Upper lobe of left lung (tissue), 6 donors: Measurements from ENCODE around the gene LUZP4. TPM values are rescaled to one million over a fixed set of nuclear protein-coding genes. Genes with fewer than 3 reads are reported as not detected.
"Not testable (repeated sequence)": the region's sequence is repeated elsewhere in the genome, so short reads cannot be mapped to it uniquely, and the experiment has no call there.

ENCODE experiments used
- ATAC-seq, 2 donors: fragments of 200-7000 bp; cut with Tn5 transposase; one replicate each; pipeline ENCODE4 v1.9.1; 2022; ENCODE audit warnings: mild to moderate bottlenecking in 2 of 2, moderate library complexity in 2 of 2; ENCODE audit not compliant: low FRiP score in 2 of 2
- DNase-seq, 2 donors: peaks; one replicate each; pipeline ENCODE4 v3.0.0-alpha.2; 2019 to 2020
- H3K27ac ChIP-seq, 4 donors: fragments of 200-600 bp; sonication (generic); one replicate each; pipeline ENCODE4 v1.5.1; 2016 to 2019
- H3K27me3 ChIP-seq, 4 donors: fragments of 200-600 bp; sonication (generic); one replicate each; pipeline ENCODE4 v1.5.1; 2017 to 2019
- H3K36me3 ChIP-seq, 4 donors: fragments of 200-600 bp; sonication (generic); one replicate each; pipeline ENCODE4 v1.5.1; 2016 to 2019
- H3K4me1 ChIP-seq, 4 donors: fragments of 200-600 bp; sonication (generic); one replicate each; pipeline ENCODE4 v1.5.1; 2018 to 2019
- H3K4me3 ChIP-seq, 4 donors: fragments of 200-600 bp; sonication (generic); one replicate each; pipeline ENCODE4 v1.5.1; 2017 to 2019; ENCODE audit warnings: mild to moderate bottlenecking in 2 of 4, moderate library complexity in 1 of 4
- H3K9me3 ChIP-seq, 4 donors: fragments of 200-600 bp; sonication (generic); one replicate each; pipeline ENCODE4 v1.5.1; 2018 to 2019
- EP300 ChIP-seq, 4 donors: sonication (generic); formaldehyde crosslinking; IDR thresholded peaks; one replicate each; pipeline ENCODE4 v1.5.1; 2017; ENCODE audit warnings: antibody characterized with exemption in 4 of 4, control low read depth in 2 of 4
- POLR2A ChIP-seq, 4 donors: fragments of 450-650 bp; IDR thresholded peaks; one replicate each; pipeline ENCODE4 v1.5.1; 2016 to 2017; ENCODE audit warnings: antibody characterized with exemption in 4 of 4, mild to moderate bottlenecking in 2 of 4
- POLR2AphosphoS5 ChIP-seq, 2 donors: sonication (generic); formaldehyde crosslinking; IDR thresholded peaks; one replicate each; pipeline ENCODE4 v1.5.1; 2017; ENCODE audit warnings: antibody characterized with exemption in 2 of 2
- WGBS, 2 donors: methylation state at CpG; one replicate each; pipeline ENCODE4 v1.1.5; 2017 to 2018; 5-methylcytosine and 5-hydroxymethylcytosine counted together
- total RNA-seq, 6 donors: library from RNA; depleted of rRNA in 4 of 6; stranded (reverse); fragments of >200 nt in 4 of 6; gene quantifications; one replicate each; pipeline versions ENCODE4 v1.1.0 to v1.2.1, GENCODE V29; 2016 to 2021
- TF ChIP-seq, protein P1 (sequence below), 6 experiments: fragments of 450-650 bp in 4 of 6; fragments of 200-600 bp in 2 of 6; sonication (generic) in 2 of 6; IDR thresholded peaks; one replicate each; pipeline ENCODE4 v1.5.1; 2016 to 2019; ENCODE audit warnings: antibody characterized with exemption in 6 of 6
- donor health status: DM: no; HTN: no; CAD: no; lungs with moderate emphysema.
- donor health status: DM: no; HTN: yes; CAD: no; lungs with severe emphysema.

Gene LUZP4
- total RNA-seq, 6 donors from 2014 or later: not detected

GRCh38 chrX:115311601-115312001 is 22.1 kb downstream of the LUZP4 start:
- 36 to 86% methylated on average over 1 to 19 of the region's 19 CpGs for WGBS, 2 donors
- ATAC-seq (peak in 1 of 2 donors; percentile 66), DNase-seq (peak in 1 of 2 donors; percentile 59)
- no peaks in the 10 kb centered on the region for H3K4me1 ChIP-seq
- no peak overlapping the region for H3K4me3 ChIP-seq
- no peaks in the 10 kb centered on the region for H3K9me3 ChIP-seq
- no peak for TF ChIP-seq EP300 (IDR thresholded peaks at IDR 0.05)
- no peak for TF ChIP-seq POLR2AphosphoS5 (IDR thresholded peaks at IDR 0.05)
- TF ChIP-seq, protein P1, sequence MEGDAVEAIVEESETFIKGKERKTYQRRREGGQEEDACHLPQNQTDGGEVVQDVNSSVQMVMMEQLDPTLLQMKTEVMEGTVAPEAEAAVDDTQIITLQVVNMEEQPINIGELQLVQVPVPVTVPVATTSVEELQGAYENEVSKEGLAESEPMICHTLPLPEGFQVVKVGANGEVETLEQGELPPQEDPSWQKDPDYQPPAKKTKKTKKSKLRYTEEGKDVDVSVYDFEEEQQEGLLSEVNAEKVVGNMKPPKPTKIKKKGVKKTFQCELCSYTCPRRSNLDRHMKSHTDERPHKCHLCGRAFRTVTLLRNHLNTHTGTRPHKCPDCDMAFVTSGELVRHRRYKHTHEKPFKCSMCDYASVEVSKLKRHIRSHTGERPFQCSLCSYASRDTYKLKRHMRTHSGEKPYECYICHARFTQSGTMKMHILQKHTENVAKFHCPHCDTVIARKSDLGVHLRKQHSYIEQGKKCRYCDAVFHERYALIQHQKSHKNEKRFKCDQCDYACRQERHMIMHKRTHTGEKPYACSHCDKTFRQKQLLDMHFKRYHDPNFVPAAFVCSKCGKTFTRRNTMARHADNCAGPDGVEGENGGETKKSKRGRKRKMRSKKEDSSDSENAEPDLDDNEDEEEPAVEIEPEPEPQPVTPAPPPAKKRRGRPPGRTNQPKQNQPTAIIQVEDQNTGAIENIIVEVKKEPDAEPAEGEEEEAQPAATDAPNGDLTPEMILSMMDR (IDR thresholded peaks at IDR 0.05): no peak
- TF ChIP-seq POLR2A (IDR thresholded peaks at IDR 0.05): no peak
- H3K27me3 ChIP-seq: no peaks in the 10 kb centered on the region
- no peak overlapping the region for H3K27ac ChIP-seq
- H3K36me3 ChIP-seq: no peaks in the 10 kb centered on the region

GRCh38 chrX:115318139-115318538 is 28.6 kb downstream of the LUZP4 start:
- no peak overlapping the region for H3K27ac ChIP-seq
- no peak overlapping the region for H3K4me3 ChIP-seq
- no peaks in the 10 kb centered on the region for H3K4me1 ChIP-seq
- no peaks in the 10 kb centered on the region for H3K27me3 ChIP-seq
- H3K9me3 ChIP-seq: no peaks in the 10 kb centered on the region
- TF ChIP-seq, protein P1 (IDR thresholded peaks at IDR 0.05): no peak
- TF ChIP-seq POLR2AphosphoS5 (IDR thresholded peaks at IDR 0.05): no peak
- no peak for TF ChIP-seq POLR2A (IDR thresholded peaks at IDR 0.05)
- no peak for TF ChIP-seq EP300 (IDR thresholded peaks at IDR 0.05)
- WGBS, 2 donors: 63 to 94% methylated on average over 5 of the region's 5 CpGs
- H3K36me3 ChIP-seq: no peaks in the 10 kb centered on the region
- no peak for ATAC-seq
- no peak for DNase-seq

DNA sequence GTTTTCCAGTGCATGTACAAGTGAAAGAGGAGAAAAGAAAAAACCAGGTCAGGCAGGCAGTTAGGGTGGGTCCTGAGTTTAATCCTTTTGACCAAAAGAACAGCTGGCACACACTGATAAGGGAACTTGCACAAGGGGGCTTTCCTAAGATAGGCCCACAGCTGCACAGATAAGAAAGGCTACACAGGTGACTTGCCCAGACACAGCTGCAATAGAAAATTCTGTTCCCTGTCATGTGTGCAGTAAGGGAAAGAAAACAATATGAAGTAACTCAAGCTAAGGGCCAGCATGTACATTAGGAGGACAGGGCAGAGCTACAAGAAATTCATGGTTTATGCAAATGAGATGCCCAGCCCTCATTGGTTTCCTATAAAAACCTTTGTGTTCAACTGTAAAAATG is 32.9 kb downstream of the LUZP4 start:
- ATAC-seq (no peak), DNase-seq (no peak)
- TF ChIP-seq, protein P1 (IDR thresholded peaks at IDR 0.05): no peak
- TF ChIP-seq POLR2AphosphoS5 (IDR thresholded peaks at IDR 0.05) (no peak), POLR2A (IDR thresholded peaks at IDR 0.05) (no peak), EP300 (IDR thresholded peaks at IDR 0.05) (no peak)
- Histone ChIP-seq H3K27me3 (no peaks in the 10 kb centered on the region), H3K9me3 (no peaks in the 10 kb centered on the region), H3K36me3 (no peaks in the 10 kb centered on the region), H3K4me1 (no peaks in the 10 kb centered on the region), H3K4me3 (no peak overlapping the region), H3K27ac (no peak overlapping the region)

GRCh38 chrX:115324194-115324593 is 34.7 kb downstream of the LUZP4 start:
- Histone ChIP-seq H3K4me1 (no peaks in the 10 kb centered on the region), H3K4me3 (no peak overlapping the region), H3K36me3 (no peaks in the 10 kb centered on the region), H3K27me3 (no peaks in the 10 kb centered on the region), H3K27ac (no peak overlapping the region), H3K9me3 (no peaks in the 10 kb centered on the region)
- ATAC-seq: no peak
- no peak for TF ChIP-seq POLR2AphosphoS5 (IDR thresholded peaks at IDR 0.05)
- peak in 1 of 2 donors; percentile 32 for DNase-seq
- WGBS, 2 donors: 5 to 43% methylated on average over 2 to 3 of the region's 3 CpGs

- DNase-seq: not testable (repeated sequence)
Observed at GRCh38 chrX:115329282-115329681, 39.8 kb downstream of the LUZP4 start.

GRCh38 chrX:115330498-115331168 is 41.1 kb downstream of the LUZP4 start:
- peak overlapping the region in 1 of 4 donors; percentile 4 for H3K4me3 ChIP-seq
- no peaks in the 10 kb centered on the region for H3K27me3 ChIP-seq
- 18 to 20% methylated on average over 18 of the region's 18 CpGs for WGBS, 2 donors
- peak overlapping the region in 1 of 4 donors; percentile 5 for H3K27ac ChIP-seq
- no peaks in the 10 kb centered on the region for H3K36me3 ChIP-seq
- ATAC-seq (peak in 1 of 2 donors; percentile 47), DNase-seq (peak in 1 of 2 donors; percentile 24)
- no peaks in the 10 kb centered on the region for H3K4me1 ChIP-seq
- no peaks in the 10 kb centered on the region for H3K9me3 ChIP-seq
- TF ChIP-seq, protein P1 (IDR thresholded peaks at IDR 0.05): peak; percentile 62 to 90 (median 78)
- no peak for TF ChIP-seq POLR2A (IDR thresholded peaks at IDR 0.05)

More at GRCh38 chrX:115329282-115329681, 39.8 kb downstream of the LUZP4 start:
- H3K4me1 ChIP-seq, H3K9me3 ChIP-seq, H3K36me3 ChIP-seq, H3K27ac ChIP-seq, ATAC-seq, H3K4me3 ChIP-seq, H3K27me3 ChIP-seq: not testable (repeated sequence)
- 51 to 89% methylated on average over 4 of the region's 4 CpGs for WGBS, 2 donors
